SU-DHL-6 (cell line): ENCODE data around the gene DNAJC15.

ENCODE experiments used
- H2AFZ ChIP-seq: fragments of 200-600 bp; sonication (generic); 2 replicates; pipeline ENCODE4 v1.6.1; 2014; ENCODE audit warnings: low read depth, mild to moderate bottlenecking, moderate library complexity, mixed read lengths, antibody characterized with exemption, low read length; ENCODE audit not compliant: severe bottlenecking
- H3F3A ChIP-seq: fragments of 200-600 bp; shearing (Covaris generic); 2 replicates; pipeline ENCODE4 v1.6.0; 2016; ENCODE audit warnings: antibody characterized with exemption, mild to moderate bottlenecking; ENCODE audit not compliant: insufficient read depth
- H3K27ac ChIP-seq: fragments of 200-600 bp; sonication (generic); 2 replicates; pipeline ENCODE4 v1.5.1; 2016; ENCODE audit warnings: low read depth, mild to moderate bottlenecking, low read length, moderate library complexity, mixed read lengths
- H3K27me3 ChIP-seq: fragments of 200-600 bp; sonication (generic), shearing (Covaris generic); 2 replicates; pipeline ENCODE4 v1.6.0; 2014; ENCODE audit warnings: mild to moderate bottlenecking, low read length
- H3K36me3 ChIP-seq: fragments of 200-600 bp; sonication (generic); 2 replicates; pipeline ENCODE4 v1.6.1; 2014; ENCODE audit warnings: mild to moderate bottlenecking, low read length, mixed read lengths
- H3K4me2 ChIP-seq: fragments of 300-600, 200-600 bp; shearing (Covaris generic), sonication (generic); 2 replicates; pipeline ENCODE4 v1.6.0; 2014; ENCODE audit warnings: low read length, low read depth, mild to moderate bottlenecking; ENCODE audit not compliant: poor library complexity, severe bottlenecking
- H3K4me3 ChIP-seq: fragments of 200-600 bp; sonication (generic); 2 replicates; pipeline ENCODE4 v1.5.1; 2014; ENCODE audit warnings: antibody characterized with exemption, low read length, mild to moderate bottlenecking, mixed read lengths; ENCODE audit not compliant: insufficient read depth, poor library complexity, severe bottlenecking
- H3K79me2 ChIP-seq: fragments of 200-600 bp; sonication (generic); 2 replicates; pipeline ENCODE4 v1.6.1; 2014; ENCODE audit warnings: mild to moderate bottlenecking, low read length, moderate library complexity; ENCODE audit not compliant: insufficient read depth
- H3K9ac ChIP-seq: fragments of 200-600 bp; sonication (generic); 2 replicates; pipeline ENCODE4 v1.7.0; 2014; ENCODE audit warnings: mild to moderate bottlenecking, low read length
- H3K9me2 ChIP-seq: fragments of 200-600 bp; sonication (generic); replicated peaks from 2 replicates; pipeline ENCODE4 v1.6.1; 2014; ENCODE audit warnings: low read length; ENCODE audit not compliant: insufficient read depth
- H3K9me3 ChIP-seq: fragments of 200-600 bp; sonication (generic); 2 replicates; pipeline ENCODE4 v1.6.1; 2014; ENCODE audit warnings: low read length, mixed read lengths; ENCODE audit not compliant: insufficient read depth
- H4K20me1 ChIP-seq: fragments of 200-600 bp; sonication (generic); 2 replicates; pipeline ENCODE4 v1.6.1; 2014; ENCODE audit warnings: low read depth, mild to moderate bottlenecking, antibody characterized with exemption, low read length, moderate library complexity, mixed read lengths
- CTCF ChIP-seq: fragments of 200-600 bp; sonication (generic); IDR thresholded peaks from one replicate; pipeline ENCODE4 v1.5.1; 2017; ENCODE audit warnings: antibody characterized with exemption, mild to moderate bottlenecking, low read length, moderate library complexity; ENCODE audit not compliant: insufficient read depth, poor library complexity, severe bottlenecking
- EZH2phosphoT487 ChIP-seq: fragments of 200-600 bp; sonication (generic), shearing (Covaris generic); conservative IDR thresholded peaks from 2 replicates; pipeline ENCODE4 v1.6.1; 2018; ENCODE audit warnings: mild to moderate bottlenecking, antibody characterized with exemption, low read length, moderate library complexity, mixed read lengths

Gene DNAJC15

DNA sequence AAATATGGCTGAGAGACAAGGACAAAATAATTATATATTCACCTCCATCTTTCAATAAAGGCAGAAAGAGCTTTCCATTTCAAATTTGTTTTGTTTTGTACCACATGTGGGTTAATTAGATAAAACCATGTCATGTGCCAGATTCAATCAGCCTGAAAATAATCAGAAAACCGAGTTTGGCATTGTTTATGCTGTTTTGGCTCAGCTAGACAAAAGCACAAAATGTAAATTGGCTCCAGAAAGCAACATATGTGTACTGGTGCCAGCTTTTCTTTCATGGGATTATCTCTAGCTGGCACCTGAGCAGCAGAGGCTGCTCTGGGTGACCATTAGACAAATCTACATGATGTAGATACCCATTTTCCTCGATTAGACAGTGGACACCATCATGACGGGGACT is 9.2 kb upstream of the DNAJC15 start:
- Histone ChIP-seq H3K27ac (no peak overlapping the region), H3K4me3 (no peak overlapping the region), H4K20me1 (no peaks in the 10 kb centered on the region), H2AFZ (no peak overlapping the region), H3F3A (no peaks in the 10 kb centered on the region), H3K36me3 (no peaks in the 10 kb centered on the region), H3K27me3 (no peaks in the 10 kb centered on the region), H3K79me2 (no peaks in the 10 kb centered on the region), H3K9me2 (no peaks in the 10 kb centered on the region), H3K4me2 (no peak overlapping the region), H3K9me3 (no peaks in the 10 kb centered on the region), H3K9ac (no peak overlapping the region)
- TF ChIP-seq EZH2phosphoT487 = no peak
- no peak for TF ChIP-seq CTCF

DNA sequence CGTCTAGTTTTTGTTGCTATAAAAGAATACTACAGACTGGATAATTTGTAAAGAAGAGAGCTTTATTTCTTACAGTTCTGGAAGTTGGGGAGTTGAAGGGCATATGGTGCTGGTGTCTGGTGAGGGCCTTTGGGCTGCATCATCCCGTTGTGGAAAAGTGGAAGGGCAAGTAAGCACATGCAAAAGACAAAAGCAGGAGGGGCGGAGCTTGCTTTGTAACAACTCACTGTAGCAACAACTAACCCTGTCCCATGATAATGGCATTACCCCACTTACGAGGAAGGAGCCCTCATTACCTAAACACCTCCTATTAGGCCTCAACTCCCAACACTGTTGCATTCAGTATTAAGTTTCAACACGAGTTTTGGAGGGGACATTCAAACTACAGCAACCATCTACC is 7.2 kb upstream of the DNAJC15 start:
- H3K27me3 ChIP-seq = no peaks in the 10 kb centered on the region
- H2AFZ ChIP-seq = no peak overlapping the region
- H3K9me2 ChIP-seq = no peaks in the 10 kb centered on the region
- no peak overlapping the region for H3K4me3 ChIP-seq
- H3K79me2 ChIP-seq = no peaks in the 10 kb centered on the region
- no peak overlapping the region for H3K4me2 ChIP-seq
- H3K9me3 ChIP-seq = no peaks in the 10 kb centered on the region
- no peak for TF ChIP-seq EZH2phosphoT487
- no peak for TF ChIP-seq CTCF
- H3K9ac ChIP-seq = no peak overlapping the region
- H4K20me1 ChIP-seq = no peaks in the 10 kb centered on the region
- H3K36me3 ChIP-seq = no peaks in the 10 kb centered on the region
- H3F3A ChIP-seq = no peaks in the 10 kb centered on the region
- no peak overlapping the region for H3K27ac ChIP-seq

DNA sequence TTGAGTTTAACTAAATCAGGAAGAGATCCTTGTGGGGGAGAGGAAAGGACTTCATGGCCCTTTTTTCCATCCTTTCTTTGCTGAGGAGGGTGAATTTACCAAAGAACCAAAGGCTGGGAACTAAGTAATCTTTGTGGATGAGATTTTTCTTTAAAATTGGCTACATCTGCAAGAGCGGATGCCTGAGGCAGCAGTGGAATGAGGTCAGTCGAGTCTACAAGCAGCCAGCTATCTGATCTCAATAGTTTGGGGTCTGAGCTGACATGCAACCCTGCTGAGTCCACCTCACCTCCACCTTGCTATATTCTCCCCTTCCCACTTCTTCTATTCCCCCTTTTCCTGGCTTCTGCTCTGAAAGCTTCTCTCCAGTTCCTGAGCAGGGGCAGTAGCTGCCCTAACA is 3.6 kb upstream of the DNAJC15 start:
- TF ChIP-seq EZH2phosphoT487 (no peak), CTCF (no peak)
- H3K9me3 ChIP-seq = no peaks in the 10 kb centered on the region
- no peak overlapping the region for H3K4me3 ChIP-seq
- no peaks in the 10 kb centered on the region for H3K79me2 ChIP-seq
- H3K9ac ChIP-seq = no peak overlapping the region
- H3K27ac ChIP-seq = no peak overlapping the region
- no peak overlapping the region for H2AFZ ChIP-seq
- H3K9me2 ChIP-seq = no peaks in the 10 kb centered on the region
- H3K4me2 ChIP-seq = no peak overlapping the region
- H4K20me1 ChIP-seq = no peaks in the 10 kb centered on the region
- H3K27me3 ChIP-seq = no peaks in the 10 kb centered on the region
- H3K36me3 ChIP-seq = no peaks in the 10 kb centered on the region
- H3F3A ChIP-seq = no peaks in the 10 kb centered on the region

GRCh38 chr13:43020794-43021193 is 2.6 kb upstream of the DNAJC15 start:
- H2AFZ ChIP-seq = no peak overlapping the region
- no peak overlapping the region for H3K9ac ChIP-seq
- H3K36me3 ChIP-seq = no peaks in the 10 kb centered on the region
- no peaks in the 10 kb centered on the region for H3K9me3 ChIP-seq
- no peaks in the 10 kb centered on the region for H3K79me2 ChIP-seq
- no peaks in the 10 kb centered on the region for H3K9me2 ChIP-seq
- H3K4me2 ChIP-seq = no peak overlapping the region
- no peaks in the 10 kb centered on the region for H4K20me1 ChIP-seq
- TF ChIP-seq CTCF (no peak), EZH2phosphoT487 (no peak)
- no peaks in the 10 kb centered on the region for H3K27me3 ChIP-seq
- no peak overlapping the region for H3K27ac ChIP-seq
- no peaks in the 10 kb centered on the region for H3F3A ChIP-seq
- no peak overlapping the region for H3K4me3 ChIP-seq
